Regular cardiac myocyte (primary cell): ENCODE data around the gene AEN. TPM values are rescaled to one million over a fixed set of nuclear protein-coding genes. Genes with fewer than 3 reads are reported as not detected.

Experiments used
- total RNA-seq: library from RNA; depleted of rRNA; stranded (reverse); fragments of >200 nt; gene quantifications from 2 replicates; pipeline ENCODE4 v1.2.3, GENCODE V29; 2014

Gene AEN
- 54.7 and 99.3 TPM in 2 replicates for total RNA-seq

DNA sequence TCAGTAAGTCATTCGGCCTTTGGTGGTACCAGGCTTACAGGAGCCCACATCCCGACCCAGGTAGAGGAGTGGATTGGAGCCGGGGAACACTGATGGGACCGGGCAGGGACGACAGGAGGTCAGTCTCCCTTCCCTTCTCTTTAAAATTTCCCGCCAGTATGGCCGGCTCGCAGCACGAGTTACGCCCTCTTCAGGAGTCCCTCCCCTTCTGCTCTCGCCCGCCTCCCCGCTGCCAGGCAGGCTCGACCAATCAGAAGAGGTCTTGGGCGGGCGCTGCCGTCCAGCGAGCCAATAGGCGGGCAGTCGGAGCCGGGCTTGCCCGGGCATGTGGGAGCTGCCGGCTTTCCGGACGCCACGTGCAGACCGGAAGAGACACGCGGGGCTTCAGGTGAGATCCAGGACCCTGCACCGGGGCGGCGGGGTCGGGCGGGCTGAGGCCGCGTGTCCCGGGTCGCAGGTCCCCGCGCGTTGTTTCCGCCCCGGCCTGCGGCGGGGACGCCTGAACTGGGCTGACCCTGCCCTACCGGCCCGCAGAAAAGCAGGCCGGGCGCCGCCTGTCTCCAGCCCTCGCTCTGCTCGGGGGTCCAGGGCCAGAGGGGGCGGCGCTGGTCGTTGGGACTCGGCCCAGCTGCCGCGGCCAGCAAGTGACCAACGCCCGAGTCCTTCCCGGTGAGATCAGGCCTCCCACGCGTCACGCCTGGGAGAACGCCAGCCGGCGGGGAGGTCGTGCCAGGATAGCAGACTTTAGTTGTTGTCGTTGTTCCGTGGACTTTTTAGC lies at the start of gene AEN:
Gene AEN, plus strand, starts transcription at position 346 of the 778 bp plus-strand sequence. CDS start 4,870 bp downstream, outside the sequence.

GRCh38 chr15:88638626-88639372 lies 17.7 kb downstream of the AEN start, which contains the start of gene ISG20:
ISG20 (plus strand) TSS chr15:88639016; CDS start chr15:88639367, 351 bp downstream.

Other genes with a start within 250 kb of the AEN start
- 11.3 and 16.1 TPM in 2 replicates for gene MRPL46, start 154.0 kb upstream of the AEN start, total RNA-seq
- 10.1 and 44.5 TPM in 2 replicates for gene MRPS11, start 153.6 kb upstream of the AEN start, total RNA-seq
- 4.2 and 5.6 TPM in 2 replicates for gene DET1, start 74.7 kb upstream of the AEN start, total RNA-seq
- gene ISG20, start 17.7 kb downstream of the AEN start, total RNA-seq: 3.7 and 10.7 TPM in 2 replicates
- gene ACAN, start 182.1 kb downstream of the AEN start, total RNA-seq: 7.0 and 7.9 TPM in 2 replicates